ENCODE data around the gene SCUBE3. TPM values are rescaled to one million over a fixed set of nuclear protein-coding genes. Genes with fewer than 3 reads are reported as not detected.

The SCUBE3 gene
- total RNA-seq, 1 donor = 26.8 TPM

GRCh38 chr6:35174501-35174900 is 39.3 kb upstream of the SCUBE3 start:
- no peak for DNase-seq (ENCODE audit: low read depth)
- TF ChIP-seq CTCF (IDR thresholded peaks at IDR 0.05; ENCODE audit: insufficient read depth, low read depth, low read length) = no peak
- H3K4me3 ChIP-seq (ENCODE audit: low read depth, low read length) = no peak overlapping the region

- no peak for TF ChIP-seq CTCF (IDR thresholded peaks at IDR 0.05; ENCODE audit: insufficient read depth, low read depth, low read length)
- no peak overlapping the region for H3K4me3 ChIP-seq (ENCODE audit: low read depth, low read length)
- no peak for DNase-seq (ENCODE audit: low read depth)
Measured at GRCh38 chr6:35176301-35177024, 37.3 kb upstream of the SCUBE3 start.

GRCh38 chr6:35177157-35177556 is 36.6 kb upstream of the SCUBE3 start:
- no peak overlapping the region for H3K4me3 ChIP-seq (ENCODE audit: low read depth, low read length)
- TF ChIP-seq CTCF (IDR thresholded peaks at IDR 0.05; ENCODE audit: insufficient read depth, low read depth, low read length) = no peak
- DNase-seq (ENCODE audit: low read depth) = no peak

GRCh38 chr6:35177596-35177995 is 36.2 kb upstream of the SCUBE3 start:
- no peak for DNase-seq (ENCODE audit: low read depth)
- no peak for TF ChIP-seq CTCF (IDR thresholded peaks at IDR 0.05; ENCODE audit: insufficient read depth, low read depth, low read length)
- H3K4me3 ChIP-seq (ENCODE audit: low read depth, low read length) = no peak overlapping the region

- no peak for DNase-seq (ENCODE audit: low read depth)
- no peak overlapping the region for H3K4me3 ChIP-seq (ENCODE audit: low read depth, low read length)
- no peak for TF ChIP-seq CTCF (IDR thresholded peaks at IDR 0.05; ENCODE audit: insufficient read depth, low read depth, low read length)
Measured at GRCh38 chr6:35178012-35178411, 35.7 kb upstream of the SCUBE3 start.

- DNase-seq (ENCODE audit: low read depth) = no peak
- TF ChIP-seq CTCF (IDR thresholded peaks at IDR 0.05; ENCODE audit: insufficient read depth, low read depth, low read length) = no peak
- H3K4me3 ChIP-seq (ENCODE audit: low read depth, low read length) = no peak overlapping the region
Measured at GRCh38 chr6:35178932-35179832, 34.6 kb upstream of the SCUBE3 start.

All from fibroblast of villous mesenchyme (primary cell).